Trophoblast cell (in vitro differentiated cells and primary cell): ENCODE data around the gene ADPGK.

ENCODE experiments used
- DNase-seq, 2 donors: peaks; one replicate each; pipeline ENCODE4 v3.0.0-alpha.2; 2016
- H2AFZ ChIP-seq: 2 replicates; pipeline ENCODE4 v1.6.1; 2013; ENCODE audit warnings: low read length, moderate library complexity, mild to moderate bottlenecking; ENCODE audit not compliant: insufficient read depth, poor library complexity
- H2AK5ac ChIP-seq: 2 replicates; pipeline ENCODE4 v1.6.1; 2013; ENCODE audit warnings: mild to moderate bottlenecking, low read length
- H2BK120ac ChIP-seq: 2 replicates; pipeline ENCODE4 v1.6.1; 2013; ENCODE audit warnings: low read length, mild to moderate bottlenecking, moderate library complexity; ENCODE audit not compliant: insufficient read depth, poor library complexity
- H2BK12ac ChIP-seq: 2 replicates; pipeline ENCODE4 v1.6.1; 2013; ENCODE audit warnings: mild to moderate bottlenecking, low read length, moderate library complexity
- H2BK5ac ChIP-seq: 2 replicates; pipeline ENCODE4 v1.6.1; 2013; ENCODE audit warnings: low read length, low read depth, moderate library complexity, mild to moderate bottlenecking; ENCODE audit not compliant: poor library complexity
- H3K14ac ChIP-seq: 2 replicates; pipeline ENCODE4 v1.6.1; 2013; ENCODE audit warnings: mild to moderate bottlenecking, low read length
- H3K18ac ChIP-seq: 2 replicates; pipeline ENCODE4 v1.6.1; 2013; ENCODE audit warnings: mild to moderate bottlenecking, low read length
- H3K23ac ChIP-seq: 2 replicates; pipeline ENCODE4 v1.6.1; 2013; ENCODE audit warnings: low read length
- H3K27ac ChIP-seq: 2 replicates; pipeline ENCODE4 v1.5.1; 2013; ENCODE audit warnings: low read depth, mild to moderate bottlenecking, inconsistent platforms, low read length, moderate library complexity
- H3K27me3 ChIP-seq: 2 replicates; pipeline ENCODE4 v1.6.1; 2013; ENCODE audit warnings: inconsistent platforms, mild to moderate bottlenecking, low read length, moderate library complexity; ENCODE audit not compliant: insufficient read depth
- H3K36me3 ChIP-seq, 2 experiments: 1 replicate in 1 of 2; 2 replicates in 1 of 2; pipeline ENCODE4 v1.6.1; 2013; ENCODE audit warnings: low read length in 2 of 2, mild to moderate bottlenecking in 2 of 2, moderate library complexity in 1 of 2; ENCODE audit not compliant: insufficient read depth in 2 of 2, control insufficient read depth in 1 of 2
- H3K4ac ChIP-seq: 2 replicates; pipeline ENCODE4 v1.6.1; 2013; ENCODE audit warnings: low read depth, mild to moderate bottlenecking, low read length, moderate library complexity
- H3K4me1 ChIP-seq, 2 experiments: 1 replicate in 1 of 2; 2 replicates in 1 of 2; pipeline ENCODE4 v1.6.1; 2013; ENCODE audit warnings: low read length in 2 of 2, mild to moderate bottlenecking in 2 of 2, moderate library complexity in 1 of 2; ENCODE audit not compliant: insufficient read depth in 2 of 2, control insufficient read depth in 1 of 2
- H3K4me2 ChIP-seq: 2 replicates; pipeline ENCODE4 v1.6.1; 2013; ENCODE audit warnings: inconsistent platforms, mild to moderate bottlenecking, low read length, moderate library complexity
- H3K4me3 ChIP-seq: 2 replicates; pipeline ENCODE4 v1.5.1; 2013; ENCODE audit warnings: mild to moderate bottlenecking, low read depth, low read length, inconsistent platforms
- H3K79me1 ChIP-seq: one replicate; pipeline ENCODE4 v1.6.1; 2013; ENCODE audit warnings: low read length
- H3K79me2 ChIP-seq: 2 replicates; pipeline ENCODE4 v1.6.1; 2013; ENCODE audit warnings: low read length, mild to moderate bottlenecking; ENCODE audit not compliant: control insufficient read depth, insufficient read depth, poor library complexity
- H3K9ac ChIP-seq: 2 replicates; pipeline ENCODE4 v1.6.1; 2013; ENCODE audit warnings: mild to moderate bottlenecking, low read length
- H3K9me3 ChIP-seq: 2 replicates; pipeline ENCODE4 v1.6.1; 2013; ENCODE audit warnings: low read depth, mild to moderate bottlenecking, control low read depth, inconsistent platforms, low read length; ENCODE audit not compliant: insufficient read depth
- H4K12ac ChIP-seq: 2 replicates; pipeline ENCODE4 v1.6.1; 2013; ENCODE audit warnings: low read depth, mild to moderate bottlenecking, low read length, moderate library complexity
- H4K8ac ChIP-seq: 2 replicates; pipeline ENCODE4 v1.6.1; 2013; ENCODE audit warnings: low read depth, mild to moderate bottlenecking, low read length, moderate library complexity
- H4K91ac ChIP-seq: one replicate; pipeline ENCODE4 v1.6.1; 2013; ENCODE audit warnings: low read depth, mild to moderate bottlenecking, low read length, moderate library complexity
- WGBS: extraction: QIAGEN DNeasy Blood & Tissue Kit; methylation state at CpG from one replicate; pipeline ENCODE4 v1.1.7; 2013; ENCODE audit warnings: missing lambda C conversion rate; ENCODE audit not compliant: insufficient read length, insufficient coverage; ENCODE audit errors: extremely low coverage; 5-methylcytosine and 5-hydroxymethylcytosine counted together

ADPGK gene

GRCh38 chr15:72764656-72765055 lies 18.9 kb downstream of the ADPGK start:
- Histone ChIP-seq H3K18ac (no peak overlapping the region), H3K23ac (no peak overlapping the region), H3K4me2 (no peak overlapping the region), H3K36me3 (peaks cover 9 to 19% of the 10 kb centered on the region in 2 experiments), H2AK5ac (no peak overlapping the region), H3K4me1 (no peaks in the 10 kb centered on the region), H4K12ac (no peak overlapping the region), H2BK5ac (no peak overlapping the region), H3K14ac (no peak overlapping the region), H3K27me3 (no peaks in the 10 kb centered on the region), H2AFZ (no peak overlapping the region), H2BK12ac (no peak overlapping the region), H3K79me1 (no peaks in the 10 kb centered on the region), H3K9ac (no peak overlapping the region), H3K4me3 (no peak overlapping the region), H3K4ac (no peak overlapping the region), H3K79me2 (no peaks in the 10 kb centered on the region), H4K8ac (no peak overlapping the region), H3K9me3 (peaks cover 2% of the 10 kb centered on the region), H2BK120ac (no peak overlapping the region), H4K91ac (no peak overlapping the region), H3K27ac (no peak overlapping the region)
- WGBS = no CpG with 5 or more reads among the region's 3 CpGs
- peak in 1 of 2 donors; percentile 46 for DNase-seq

- Histone ChIP-seq H2BK5ac (no peak overlapping the region), H3K4me3 (no peak overlapping the region), H3K36me3 (peaks cover 11 to 18% of the 10 kb centered on the region in 2 experiments), H3K79me2 (no peaks in the 10 kb centered on the region), H2BK12ac (no peak overlapping the region), H3K4me2 (no peak overlapping the region), H3K4ac (no peak overlapping the region), H3K79me1 (no peaks in the 10 kb centered on the region), H3K4me1 (peaks cover 0 to 3% of the 10 kb centered on the region in 2 experiments), H3K27ac (no peak overlapping the region), H3K27me3 (no peaks in the 10 kb centered on the region), H4K91ac (no peak overlapping the region), H4K12ac (no peak overlapping the region), H3K23ac (no peak overlapping the region), H3K9ac (no peak overlapping the region), H2AK5ac (no peak overlapping the region), H4K8ac (no peak overlapping the region), H2BK120ac (no peak overlapping the region), H3K14ac (no peak overlapping the region), H3K9me3 (peaks cover 2% of the 10 kb centered on the region), H3K18ac (no peak overlapping the region), H2AFZ (no peak overlapping the region)
- no CpG with 5 or more reads among the region's 5 CpGs for WGBS
- DNase-seq = no peak
Observed at GRCh38 chr15:72760590-72761260, 22.8 kb downstream of the ADPGK start.

- WGBS = no CpG with 5 or more reads among the region's 3 CpGs
- Histone ChIP-seq H4K12ac (no peak overlapping the region), H3K9ac (no peak overlapping the region), H3K4ac (no peak overlapping the region), H3K79me1 (no peaks in the 10 kb centered on the region), H2BK120ac (no peak overlapping the region), H3K14ac (no peak overlapping the region), H3K27me3 (no peaks in the 10 kb centered on the region), H3K18ac (no peak overlapping the region), H3K27ac (no peak overlapping the region), H2BK12ac (no peak overlapping the region), H4K8ac (no peak overlapping the region), H3K4me2 (no peak overlapping the region), H3K4me3 (no peak overlapping the region), H3K79me2 (no peaks in the 10 kb centered on the region), H2AFZ (no peak overlapping the region), H3K4me1 (peaks cover 0 to 3% of the 10 kb centered on the region in 2 experiments), H3K36me3 (peaks cover 20 to 25% of the 10 kb centered on the region in 2 experiments), H2AK5ac (no peak overlapping the region), H3K23ac (no peak overlapping the region), H2BK5ac (no peak overlapping the region), H3K9me3 (peaks cover 2% of the 10 kb centered on the region), H4K91ac (no peak overlapping the region)
- no peak for DNase-seq
Observed at GRCh38 chr15:72758182-72758581, 25.4 kb downstream of the ADPGK start.

- H3K18ac ChIP-seq = no peak overlapping the region
- H4K8ac ChIP-seq = no peak overlapping the region
- no CpG with 5 or more reads among the region's 6 CpGs for WGBS
- H3K4ac ChIP-seq = no peak overlapping the region
- H3K14ac ChIP-seq = no peak overlapping the region
- no peak overlapping the region for H3K4me3 ChIP-seq
- peaks cover 26 to 28% of the 10 kb centered on the region in 2 experiments for H3K36me3 ChIP-seq
- no peak overlapping the region for H2AK5ac ChIP-seq
- no peak overlapping the region for H2BK120ac ChIP-seq
- H4K12ac ChIP-seq = no peak overlapping the region
- H3K9me3 ChIP-seq = peaks cover 2% of the 10 kb centered on the region
- no peak overlapping the region for H4K91ac ChIP-seq
- no peak overlapping the region for H3K27ac ChIP-seq
- DNase-seq = no peak
- H3K23ac ChIP-seq = no peak overlapping the region
- H2BK5ac ChIP-seq = no peak overlapping the region
- H2AFZ ChIP-seq = no peak overlapping the region
- peaks cover 0 to 3% of the 10 kb centered on the region in 2 experiments for H3K4me1 ChIP-seq
- no peak overlapping the region for H3K4me2 ChIP-seq
- no peaks in the 10 kb centered on the region for H3K27me3 ChIP-seq
- H3K79me2 ChIP-seq = no peaks in the 10 kb centered on the region
- no peaks in the 10 kb centered on the region for H3K79me1 ChIP-seq
- no peak overlapping the region for H2BK12ac ChIP-seq
- no peak overlapping the region for H3K9ac ChIP-seq
Observed at GRCh38 chr15:72754096-72754495, 29.5 kb downstream of the ADPGK start.
